Measurements from ENCODE around the gene FXYD2.

Gene FXYD2

GRCh38 chr11:117859488-117860112, 35.1 kb upstream of the FXYD2 start:
- FAIRE-seq (no peak), DNase-seq (ENCODE audit: extremely low spot score, insufficient read length, low read depth) (no peak)

GRCh38 chr11:117859061-117859460, 34.5 kb upstream of the FXYD2 start:
- FAIRE-seq: no peak

GRCh38 chr11:117857734-117858414, 33.3 kb upstream of the FXYD2 start:
- DNase-seq (ENCODE audit: extremely low spot score, insufficient read length, low read depth): no peak
- FAIRE-seq: no peak

More at GRCh38 chr11:117859061-117859460, 34.5 kb upstream of the FXYD2 start:
- no peak for DNase-seq (ENCODE audit: extremely low spot score, insufficient read length, low read depth)

GRCh38 chr11:117855912-117856651, 31.5 kb upstream of the FXYD2 start:
- DNase-seq (ENCODE audit: extremely low spot score, insufficient read length, low read depth) (no peak), FAIRE-seq (no peak)

- no peak for DNase-seq (ENCODE audit: extremely low spot score, insufficient read length, low read depth)
- no peak for FAIRE-seq
Observed at GRCh38 chr11:117855186-117855845, 30.8 kb upstream of the FXYD2 start.

- no peak for FAIRE-seq
- no peak for DNase-seq (ENCODE audit: extremely low spot score, insufficient read length, low read depth)
Observed at GRCh38 chr11:117852309-117852708, 27.8 kb upstream of the FXYD2 start.

- FAIRE-seq (no peak), DNase-seq (ENCODE audit: extremely low spot score, insufficient read length, low read depth) (no peak)
Observed at GRCh38 chr11:117851852-117852251, 27.3 kb upstream of the FXYD2 start.

GRCh38 chr11:117851106-117851505, 26.6 kb upstream of the FXYD2 start:
- DNase-seq (ENCODE audit: extremely low spot score, insufficient read length, low read depth) (no peak), FAIRE-seq (no peak)

- FAIRE-seq (no peak), DNase-seq (ENCODE audit: extremely low spot score, insufficient read length, low read depth) (no peak)
Observed at GRCh38 chr11:117849781-117850414, 25.4 kb upstream of the FXYD2 start.

GRCh38 chr11:117843666-117844484, 19.3 kb upstream of the FXYD2 start:
- peak; percentile 52 for DNase-seq (ENCODE audit: extremely low spot score, insufficient read length, low read depth)
- FAIRE-seq: peak; percentile 85

GRCh38 chr11:117842131-117842941, 17.8 kb upstream of the FXYD2 start:
- FAIRE-seq (no peak), DNase-seq (ENCODE audit: extremely low spot score, insufficient read length, low read depth) (no peak)

GRCh38 chr11:117841551-117842031, 17.0 kb upstream of the FXYD2 start:
- no peak for DNase-seq (ENCODE audit: extremely low spot score, insufficient read length, low read depth)
- FAIRE-seq: no peak

GRCh38 chr11:117840881-117841550, 16.5 kb upstream of the FXYD2 start:
- DNase-seq (ENCODE audit: extremely low spot score, insufficient read length, low read depth) (no peak), FAIRE-seq (no peak)

- FAIRE-seq (no peak), DNase-seq (ENCODE audit: extremely low spot score, insufficient read length, low read depth) (no peak)
Observed at GRCh38 chr11:117839936-117840813, 15.6 kb upstream of the FXYD2 start.

- FAIRE-seq: no peak
- DNase-seq (ENCODE audit: extremely low spot score, insufficient read length, low read depth): no peak
Observed at GRCh38 chr11:117839380-117839881, 14.9 kb upstream of the FXYD2 start.

GRCh38 chr11:117838901-117839300, 14.4 kb upstream of the FXYD2 start:
- no peak for FAIRE-seq
- no peak for DNase-seq (ENCODE audit: extremely low spot score, insufficient read length, low read depth)

- no peak for FAIRE-seq
Observed at GRCh38 chr11:117837791-117838190, 13.2 kb upstream of the FXYD2 start.

More at GRCh38 chr11:117837791-117838190, 13.2 kb upstream of the FXYD2 start:
- DNase-seq (ENCODE audit: extremely low spot score, insufficient read length, low read depth): no peak

Measured in GM18507 (cell line).